Activated CD8-positive, alpha-beta T cell treated with anti-CD3 and anti-CD28 coated beads, Interleukin-2, amount 10 ng/mL, durations not matched to agents 7 days and 5 days (primary cell): ENCODE data around the gene P3H4. TPM values are rescaled to one million over a fixed set of nuclear protein-coding genes. Genes with fewer than 3 reads are reported as not detected.
"Not testable (repeated sequence)": the region's sequence is repeated elsewhere in the genome, so short reads cannot be mapped to it uniquely, and the experiment has no call there.

Experiments
- ATAC-seq: fragments of 150-1000 bp; cut with Tn5 transposase; one replicate; pipeline ENCODE4 v1.10.0; 2021; ENCODE audit warnings: moderate library complexity
- CTCF ChIA-PET: fragments of 350-600 bp; sonication (Branson Sonifier 250); formaldehyde crosslinking; loops from one replicate; lab custom pipeline; 2021; ENCODE audit warnings: antibody characterized with exemption; lab: Charles Lee
- POLR2A ChIA-PET: fragments of 350-600 bp; sonication (Branson Sonifier 250); formaldehyde crosslinking; loops from one replicate; lab custom pipeline; 2021; ENCODE audit warnings: antibody characterized with exemption; lab: Charles Lee
- DNase-seq: peaks from one replicate; pipeline ENCODE4 v3.0.0-alpha.2; 2020
- H3K27ac Mint-ChIP-seq: one replicate; pipeline ENCODE4 v1.8.0; 2021; ENCODE audit warnings: mild to moderate bottlenecking, mixed read lengths
- H3K27me3 Mint-ChIP-seq: one replicate; pipeline ENCODE4 v1.8.0; 2021; ENCODE audit warnings: low read depth, mixed read lengths
- H3K36me3 Mint-ChIP-seq: one replicate; pipeline ENCODE4 v1.8.0; 2021; ENCODE audit warnings: low read depth, mixed read lengths
- H3K4me1 Mint-ChIP-seq: one replicate; pipeline ENCODE4 v1.8.0; 2021; ENCODE audit warnings: low read depth, mixed read lengths
- H3K4me3 Mint-ChIP-seq: one replicate; pipeline ENCODE4 v1.8.0; 2021; ENCODE audit warnings: mild to moderate bottlenecking, mixed read lengths
- H3K9me3 Mint-ChIP-seq: one replicate; pipeline ENCODE4 v1.8.0; 2022; ENCODE audit warnings: mixed read lengths; ENCODE audit not compliant: insufficient read depth
- total RNA-seq, 2 experiments: library from RNA; stranded (reverse); gene quantifications; one replicate each; pipeline ENCODE4 v1.2.3, GENCODE V29; 2021

P3H4 gene
- total RNA-seq, 2 experiments from 2014 or later: 2.7 to 3.5 TPM

DNA sequence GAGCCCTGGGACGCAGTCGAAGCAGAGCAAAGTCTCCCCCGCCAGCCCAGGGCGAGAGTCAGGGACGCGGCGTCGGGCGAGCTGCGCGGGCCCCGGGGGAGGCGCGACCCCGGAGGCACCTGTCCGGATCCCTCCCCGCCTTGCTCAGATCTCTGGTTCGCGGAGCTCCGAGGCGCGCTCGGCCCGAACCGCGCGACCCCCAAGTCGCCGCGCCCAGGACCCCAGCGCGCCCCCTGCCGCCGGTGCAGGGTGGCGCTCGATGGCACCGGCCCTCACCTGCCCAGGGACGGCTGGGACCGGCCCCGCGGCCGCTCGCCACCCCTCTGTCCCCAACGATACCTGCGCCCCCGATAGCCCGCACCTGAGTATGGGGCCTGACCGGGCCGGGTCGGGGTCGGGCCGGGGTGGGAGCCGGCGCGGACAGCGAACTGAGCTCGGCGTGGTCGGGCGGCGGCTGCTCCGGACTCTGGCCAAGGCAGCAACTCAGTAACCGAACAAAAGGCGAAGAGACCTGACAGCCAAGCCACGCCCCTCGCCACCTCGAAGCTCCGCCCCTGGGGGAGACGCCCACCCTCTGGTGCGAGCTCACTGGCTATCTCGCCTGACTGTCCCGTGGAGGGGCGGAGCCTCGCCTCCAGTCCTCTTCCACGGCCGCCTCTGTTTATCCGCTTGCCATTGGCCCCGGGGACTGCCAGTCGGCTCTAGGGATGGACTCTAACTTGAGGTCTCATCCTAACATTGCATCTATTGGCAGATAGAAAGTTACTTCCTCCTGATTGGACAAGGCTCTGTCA lies 25.3 kb downstream of the P3H4 start, which contains the start of gene JUP:
JUP (minus strand) TSS at position 485 of the 794 bp plus-strand sequence. CDS start 14,857 bp downstream, outside the sequence.
- H3K27me3 Mint-ChIP-seq: peaks cover 34% of the 10 kb centered on the region
- peak within 1 kb of the TSS; percentile 53 for H3K4me3 Mint-ChIP-seq
- POLR2A ChIA-PET: interaction anchor here (0.6 kb wide), 1 partner anchor 142 kb away, joined by 3 read pairs; no protein-coding TSS in a partner anchor
- peak; percentile 94 for ATAC-seq
- peaks cover 40% of the 10 kb centered on the region for H3K4me1 Mint-ChIP-seq
- H3K9me3 Mint-ChIP-seq: no peaks in the 10 kb centered on the region
- DNase-seq: peak; percentile 90
- CTCF ChIA-PET: interaction anchor here (0.8 to 2.0 kb wide), 14 partner anchors 8 to 173 kb away, joined by 3 to 18 read pairs (median 4); partner anchors contain the start of gene P3H4
- H3K36me3 Mint-ChIP-seq: no peaks in the 10 kb centered on the region
- H3K27ac Mint-ChIP-seq: no peak within 1 kb of the TSS

DNA sequence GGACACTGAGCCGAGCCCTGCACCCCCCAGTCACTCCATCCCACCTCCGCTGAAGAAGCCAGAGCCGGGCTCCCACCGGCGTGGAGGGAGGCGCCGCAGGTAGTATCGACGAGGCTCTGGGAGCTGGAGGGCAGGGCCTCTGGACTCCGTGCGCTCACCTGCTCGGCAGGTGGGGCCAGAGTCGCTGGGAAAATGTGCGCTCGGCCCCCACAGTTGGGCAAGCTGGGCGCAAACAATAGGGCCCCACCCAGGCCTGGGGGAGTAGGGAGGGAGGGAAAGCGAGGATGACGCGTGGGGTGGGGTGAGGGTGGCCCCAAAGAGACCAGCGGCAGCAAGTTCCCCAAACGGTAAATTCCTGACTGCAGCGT lies 25.9 kb downstream of the P3H4 start:
- ChIA-PET CTCF (interaction anchor here (0.8 to 2.0 kb wide), 14 partner anchors 8 to 173 kb away, joined by 3 to 18 read pairs (median 4); partner anchors contain the start of gene P3H4), POLR2A (interaction anchor here (0.6 kb wide), 1 partner anchor 142 kb away, joined by 3 read pairs; no protein-coding TSS in a partner anchor)
- H3K4me1 Mint-ChIP-seq: peaks cover 40% of the 10 kb centered on the region
- peaks cover 34% of the 10 kb centered on the region for H3K27me3 Mint-ChIP-seq
- no peak overlapping the region for H3K27ac Mint-ChIP-seq
- no peaks in the 10 kb centered on the region for H3K9me3 Mint-ChIP-seq
- ATAC-seq (no peak), DNase-seq (no peak)
- H3K4me3 Mint-ChIP-seq: peak overlapping the region; percentile 25
- no peaks in the 10 kb centered on the region for H3K36me3 Mint-ChIP-seq

DNA sequence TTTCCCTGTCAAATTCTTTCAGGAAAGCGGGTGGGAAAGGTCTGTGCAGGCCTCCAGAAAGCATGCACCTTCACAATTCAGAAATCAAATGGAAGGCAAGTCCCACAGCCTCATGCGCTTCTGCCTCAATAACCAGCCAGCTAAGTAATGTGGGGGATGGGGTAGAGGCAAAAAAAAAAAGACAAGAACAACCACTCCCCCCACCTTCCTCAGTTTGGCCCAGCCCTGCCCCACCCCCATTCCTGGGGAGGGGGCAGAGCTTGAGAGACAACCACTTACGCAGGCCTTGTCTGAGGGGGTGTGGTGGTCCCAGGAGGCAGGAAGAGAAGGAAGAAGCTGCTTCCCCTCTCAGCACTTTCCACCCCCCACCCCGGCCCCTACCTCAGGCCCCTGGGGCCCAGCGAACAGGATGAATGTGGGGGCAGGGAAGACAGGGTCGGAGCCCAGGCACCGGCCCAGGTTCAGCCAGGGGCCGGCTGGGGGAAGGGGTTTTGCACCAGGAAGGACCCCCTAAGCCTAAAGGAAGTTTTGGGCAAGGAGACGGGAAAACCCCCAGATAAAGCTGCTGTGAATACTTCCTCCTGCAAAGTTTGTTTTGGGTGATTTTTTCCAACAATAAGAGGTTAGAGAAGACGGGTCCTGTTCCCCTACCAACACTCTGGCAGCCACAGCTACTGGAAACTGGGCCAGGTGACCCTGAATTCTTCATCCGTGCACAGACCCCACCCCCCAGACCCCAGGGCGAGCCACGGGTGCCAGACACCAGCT lies 26.5 kb downstream of the P3H4 start:
- Mint-ChIP-seq H3K36me3 (no peaks in the 10 kb centered on the region), H3K4me1 (peaks cover 35% of the 10 kb centered on the region), H3K27ac (no peak overlapping the region), H3K27me3 (peaks cover 31% of the 10 kb centered on the region), H3K9me3 (no peaks in the 10 kb centered on the region), H3K4me3 (peak overlapping the region; percentile 25)
- DNase-seq (no peak), ATAC-seq (no peak)
- POLR2A ChIA-PET: no interaction called here
- CTCF ChIA-PET: interaction anchor here (0.8 to 2.0 kb wide), 10 partner anchors 8 to 174 kb away, joined by 3 to 18 read pairs (median 4); partner anchors contain the start of gene P3H4

DNA sequence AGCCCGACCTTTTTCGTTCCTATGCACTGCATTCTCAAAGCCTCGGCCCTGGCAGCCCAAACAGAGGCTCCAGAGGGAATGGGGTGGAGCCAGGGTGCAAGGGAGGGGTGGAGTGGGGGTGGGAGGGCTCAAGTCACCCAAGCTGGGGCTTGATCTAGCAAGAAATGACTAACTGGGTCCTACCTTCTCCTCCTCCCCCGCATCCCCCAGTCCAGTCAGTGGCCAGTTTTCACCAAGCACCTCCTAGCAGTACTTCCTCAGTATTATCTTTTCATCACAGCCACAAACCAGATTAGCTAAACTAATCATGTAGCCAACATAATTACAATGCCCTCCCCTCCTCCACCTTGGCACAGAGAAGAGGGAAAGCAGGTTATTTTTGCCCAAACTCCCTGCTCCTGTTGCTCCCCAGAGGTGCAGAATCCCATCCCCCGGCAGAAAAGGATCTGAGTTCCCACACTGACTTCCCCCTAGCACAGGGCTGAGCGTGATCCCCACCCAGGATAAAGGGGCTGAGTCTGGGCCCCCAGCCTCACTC lies 27.5 kb downstream of the P3H4 start:
- DNase-seq (no peak), ATAC-seq (no peak)
- Mint-ChIP-seq H3K9me3 (no peaks in the 10 kb centered on the region), H3K27me3 (peaks cover 29% of the 10 kb centered on the region), H3K27ac (no peak overlapping the region), H3K4me1 (peaks cover 35% of the 10 kb centered on the region), H3K36me3 (no peaks in the 10 kb centered on the region), H3K4me3 (no peak overlapping the region)
- POLR2A ChIA-PET: no interaction called here
- CTCF ChIA-PET: interaction anchor here (1.5 kb wide), 1 partner anchor 27 kb away, joined by 3 read pairs; the partner anchor contains the start of gene P3H4

DNA sequence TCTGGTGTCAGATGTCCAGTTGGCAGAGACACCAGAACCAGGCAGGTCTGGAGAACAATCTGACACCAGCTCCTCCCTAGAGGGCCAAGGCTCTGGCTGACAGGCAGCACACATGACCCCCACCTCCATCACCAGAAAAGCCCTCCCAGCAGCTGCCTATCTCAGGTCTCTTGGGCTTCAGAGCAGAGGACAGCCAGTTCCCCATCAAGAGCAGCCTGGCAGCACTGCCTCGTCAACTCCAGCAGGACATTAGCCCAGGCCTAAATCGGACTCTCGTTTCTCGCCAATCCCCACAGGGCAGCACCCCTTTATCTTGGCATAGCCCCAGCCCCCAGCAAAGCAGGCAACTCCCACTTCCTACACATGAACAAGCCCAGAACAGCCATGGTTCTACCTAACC lies 29.6 kb downstream of the P3H4 start:
- H3K36me3 Mint-ChIP-seq: no peaks in the 10 kb centered on the region
- H3K4me3 Mint-ChIP-seq: no peak overlapping the region
- ChIA-PET CTCF (no interaction called here), POLR2A (no interaction called here)
- no peak overlapping the region for H3K27ac Mint-ChIP-seq
- peaks cover 23% of the 10 kb centered on the region for H3K4me1 Mint-ChIP-seq
- DNase-seq: no peak
- H3K27me3 Mint-ChIP-seq: peaks cover 21% of the 10 kb centered on the region
- ATAC-seq: no peak
- H3K9me3 Mint-ChIP-seq: no peaks in the 10 kb centered on the region

DNA sequence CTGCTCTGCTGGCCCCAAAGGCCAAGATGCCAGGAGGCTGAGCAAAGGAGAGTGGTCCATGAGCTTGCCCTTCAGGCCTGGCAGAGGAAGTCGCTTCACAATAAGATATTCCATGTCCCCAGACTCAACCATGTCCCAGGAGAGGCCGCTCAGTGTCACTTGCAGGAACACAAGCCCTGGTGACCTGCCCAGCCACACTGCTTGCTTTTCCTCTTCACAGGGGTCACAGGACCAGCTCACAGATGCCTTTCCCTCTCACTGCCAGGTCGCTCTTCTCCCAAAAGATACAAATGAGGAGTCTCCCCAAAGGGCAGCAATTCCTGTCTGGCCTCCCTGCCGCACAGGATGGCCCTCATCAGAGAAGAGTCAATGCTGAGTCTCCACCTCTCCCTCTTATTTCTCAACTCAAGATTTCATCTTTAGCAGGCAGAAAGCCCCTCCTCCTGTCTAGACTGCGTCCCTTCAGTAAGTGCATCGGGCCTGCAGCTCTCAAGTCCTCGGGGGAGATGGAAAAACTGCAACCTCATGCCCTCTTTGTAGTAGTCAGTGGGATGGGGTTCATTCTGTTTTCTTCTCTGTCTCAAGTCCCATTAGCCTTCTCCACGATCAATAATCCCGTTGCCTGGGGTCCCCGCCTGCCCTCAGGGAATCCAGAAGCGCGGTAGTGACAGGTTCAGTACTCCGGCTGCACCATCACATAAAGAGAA lies 30.2 kb downstream of the P3H4 start:
- no peaks in the 10 kb centered on the region for H3K9me3 Mint-ChIP-seq
- peaks cover 18% of the 10 kb centered on the region for H3K4me1 Mint-ChIP-seq
- no peak overlapping the region for H3K4me3 Mint-ChIP-seq
- ChIA-PET CTCF (no interaction called here), POLR2A (no interaction called here)
- no peak overlapping the region for H3K27ac Mint-ChIP-seq
- peaks cover 17% of the 10 kb centered on the region for H3K27me3 Mint-ChIP-seq
- H3K36me3 Mint-ChIP-seq: no peaks in the 10 kb centered on the region
- DNase-seq (no peak), ATAC-seq (no peak)

DNA sequence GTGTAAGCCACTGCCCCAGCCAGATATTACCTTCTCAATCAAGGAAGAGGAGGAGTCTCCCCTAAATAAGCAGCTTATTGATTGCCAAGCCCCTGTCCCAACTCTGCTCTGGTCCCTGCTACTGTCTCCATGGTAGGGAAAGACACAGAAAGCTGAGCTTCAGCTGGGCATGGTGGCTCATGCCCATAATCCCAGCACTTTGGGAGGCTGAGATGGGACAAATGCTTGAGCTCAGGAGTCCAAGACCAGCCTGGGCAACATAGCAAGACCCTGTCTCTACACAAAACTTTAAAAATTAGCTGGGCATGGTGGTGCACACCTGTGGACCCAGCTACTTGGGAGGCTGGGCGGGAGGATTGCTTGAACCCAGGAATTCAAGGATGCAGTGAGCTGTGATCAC lies 31.8 kb downstream of the P3H4 start:
- no peaks in the 10 kb centered on the region for H3K9me3 Mint-ChIP-seq
- POLR2A ChIA-PET: interaction anchor here (1.0 kb wide), 1 partner anchor 87 kb away, joined by 3 read pairs; no protein-coding TSS in a partner anchor
- ATAC-seq (no peak), DNase-seq (no peak)
- peaks cover 8% of the 10 kb centered on the region for H3K4me1 Mint-ChIP-seq
- H3K27ac Mint-ChIP-seq: no peak overlapping the region
- CTCF ChIA-PET: no interaction called here
- H3K27me3 Mint-ChIP-seq: peaks cover 10% of the 10 kb centered on the region
- no peak overlapping the region for H3K4me3 Mint-ChIP-seq
- H3K36me3 Mint-ChIP-seq: no peaks in the 10 kb centered on the region

DNA sequence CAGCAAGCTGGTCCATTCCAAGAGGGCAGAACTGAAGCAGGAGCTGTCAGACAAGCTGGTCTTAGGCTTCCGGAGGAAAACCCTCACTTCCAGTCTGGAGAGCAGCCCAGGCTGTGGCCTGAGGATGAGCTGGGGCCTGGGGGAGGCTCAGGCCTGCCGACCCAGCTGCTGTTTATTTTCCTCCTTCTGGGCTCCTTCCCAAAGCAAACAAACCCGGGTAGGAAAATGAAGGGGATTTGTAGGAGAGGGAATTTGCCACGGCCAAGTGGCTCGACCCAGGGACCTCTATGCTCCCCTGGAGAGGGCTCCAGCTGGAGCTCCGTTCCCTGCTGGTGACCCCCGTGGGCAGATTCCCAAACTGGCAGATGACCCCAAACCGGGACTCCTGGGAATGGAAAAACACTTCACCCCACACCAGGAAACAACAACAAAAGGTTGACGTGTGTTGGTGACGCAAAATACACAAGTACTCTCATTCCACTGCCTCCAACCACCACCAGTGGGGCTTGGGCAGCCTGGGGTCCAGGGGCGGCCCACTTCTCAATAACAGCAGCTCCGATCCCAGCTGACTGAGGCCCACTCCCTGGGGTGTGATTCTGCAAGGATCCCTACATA lies 34.1 kb downstream of the P3H4 start:
- Mint-ChIP-seq H3K27ac (no peak overlapping the region), H3K4me1 (no peaks in the 10 kb centered on the region), H3K36me3 (no peaks in the 10 kb centered on the region), H3K4me3 (no peak overlapping the region), H3K9me3 (no peaks in the 10 kb centered on the region), H3K27me3 (no peaks in the 10 kb centered on the region)
- ATAC-seq (no peak), DNase-seq (no peak)
- ChIA-PET POLR2A (no interaction called here), CTCF (interaction anchor here (0.8 to 1.5 kb wide), 3 partner anchors 9 to 40 kb away, joined by 3 to 5 read pairs (median 3); partner anchors contain the start of gene JUP)

DNA sequence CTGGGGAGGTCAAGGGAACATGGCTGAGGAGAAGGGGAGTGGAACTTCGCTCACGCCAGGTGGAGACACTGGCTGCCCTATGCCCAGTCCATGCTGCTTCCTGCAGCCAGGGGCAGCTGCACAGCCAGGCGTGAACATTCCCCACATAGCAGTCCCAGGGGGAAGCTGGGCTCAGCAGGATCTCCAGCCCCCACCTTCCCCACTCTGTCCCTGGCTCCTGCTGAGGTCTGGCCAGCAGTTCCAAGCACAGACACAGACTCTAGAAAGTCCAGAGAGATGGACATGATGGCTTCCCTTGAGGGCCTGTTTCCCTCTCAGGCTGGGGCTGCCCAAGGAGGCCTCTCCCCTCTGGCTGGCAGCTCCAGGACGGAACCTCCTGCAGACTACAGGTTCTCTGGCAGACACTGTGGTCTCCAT lies 34.6 kb downstream of the P3H4 start:
- H3K9me3 Mint-ChIP-seq: no peaks in the 10 kb centered on the region
- POLR2A ChIA-PET: no interaction called here
- DNase-seq: no peak
- CTCF ChIA-PET: interaction anchor here (1.5 kb wide), 1 partner anchor 9 kb away, joined by 3 read pairs; the partner anchor contains the start of gene JUP
- H3K27ac Mint-ChIP-seq: no peak overlapping the region
- no peaks in the 10 kb centered on the region for H3K36me3 Mint-ChIP-seq
- H3K27me3 Mint-ChIP-seq: no peaks in the 10 kb centered on the region
- no peaks in the 10 kb centered on the region for H3K4me1 Mint-ChIP-seq
- no peak for ATAC-seq
- H3K4me3 Mint-ChIP-seq: no peak overlapping the region

DNA sequence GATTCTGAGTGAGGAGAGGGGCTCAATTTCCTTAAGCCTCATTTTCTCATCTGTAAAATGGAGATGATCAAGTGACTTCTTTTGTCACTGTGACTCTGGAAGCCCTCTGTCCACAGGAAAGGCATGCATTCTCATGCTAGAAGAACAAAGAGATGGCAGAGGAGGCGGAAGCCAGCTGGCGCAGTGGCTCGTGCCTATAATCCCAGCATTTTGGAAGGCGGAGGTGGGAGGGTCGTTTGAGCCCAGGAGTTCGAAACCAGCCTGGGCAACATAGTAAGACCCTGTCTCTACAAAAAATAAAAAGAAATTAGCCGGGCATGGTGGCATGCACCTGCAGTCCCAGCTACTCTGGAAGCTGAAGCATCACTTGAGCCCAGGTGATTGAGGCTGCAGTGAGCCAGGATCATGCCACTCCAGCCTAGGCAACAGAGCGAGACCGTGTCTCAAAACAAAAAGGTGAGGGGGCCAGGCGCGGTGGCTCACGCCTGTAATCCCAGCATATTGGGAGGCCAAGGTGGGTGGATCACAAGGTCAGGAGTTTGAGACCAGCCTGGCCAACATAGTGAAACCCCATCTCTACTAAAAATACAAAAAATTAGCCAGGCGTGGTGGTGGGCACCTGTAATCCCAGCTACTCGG lies 35.4 kb downstream of the P3H4 start:
- CTCF ChIA-PET, H3K4me3 Mint-ChIP-seq, H3K4me1 Mint-ChIP-seq, H3K36me3 Mint-ChIP-seq, DNase-seq, H3K27me3 Mint-ChIP-seq, H3K27ac Mint-ChIP-seq, H3K9me3 Mint-ChIP-seq, ATAC-seq, POLR2A ChIA-PET: not testable (repeated sequence)
